ENCODE measurements around the gene RASGEF1B. TPM values are rescaled to one million over a fixed set of nuclear protein-coding genes. Genes with fewer than 3 reads are reported as not detected.

Gene RASGEF1B
- total RNA-seq, 4 donors from 2014 or later: 4.0 to 14.7 (median 9.4) TPM

DNA sequence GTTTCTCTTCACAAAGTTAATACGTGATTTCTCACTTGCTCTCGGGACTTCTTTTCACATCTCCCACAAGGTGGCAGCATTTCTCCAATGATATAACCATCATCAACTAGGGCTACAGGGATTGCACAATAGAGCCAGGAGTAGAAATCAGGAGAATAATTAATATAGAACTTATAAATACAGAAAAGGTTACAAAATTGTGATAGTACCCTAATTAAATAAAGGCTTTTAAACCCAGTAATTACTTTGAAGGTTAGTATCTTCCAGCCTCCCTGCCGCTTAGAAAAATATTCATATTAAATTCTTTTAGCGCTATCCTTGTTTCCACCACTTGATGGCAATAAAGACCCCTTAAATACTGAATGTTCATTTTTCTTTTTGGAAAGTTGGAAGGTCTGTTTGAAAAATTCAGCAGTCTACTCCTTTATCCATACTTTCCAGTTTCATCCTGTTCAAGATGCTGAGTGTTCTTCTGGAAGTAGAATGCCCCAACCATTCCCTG lies 65.8 kb downstream of the RASGEF1B start:
- H3K4me1 ChIP-seq: peaks cover 0 to 11% (median 0%) of the 10 kb centered on the region in 3 donors
- H3K4me3 ChIP-seq: peak overlapping the region in 1 of 2 donors; percentile 13
- TF ChIP-seq, protein P1, sequence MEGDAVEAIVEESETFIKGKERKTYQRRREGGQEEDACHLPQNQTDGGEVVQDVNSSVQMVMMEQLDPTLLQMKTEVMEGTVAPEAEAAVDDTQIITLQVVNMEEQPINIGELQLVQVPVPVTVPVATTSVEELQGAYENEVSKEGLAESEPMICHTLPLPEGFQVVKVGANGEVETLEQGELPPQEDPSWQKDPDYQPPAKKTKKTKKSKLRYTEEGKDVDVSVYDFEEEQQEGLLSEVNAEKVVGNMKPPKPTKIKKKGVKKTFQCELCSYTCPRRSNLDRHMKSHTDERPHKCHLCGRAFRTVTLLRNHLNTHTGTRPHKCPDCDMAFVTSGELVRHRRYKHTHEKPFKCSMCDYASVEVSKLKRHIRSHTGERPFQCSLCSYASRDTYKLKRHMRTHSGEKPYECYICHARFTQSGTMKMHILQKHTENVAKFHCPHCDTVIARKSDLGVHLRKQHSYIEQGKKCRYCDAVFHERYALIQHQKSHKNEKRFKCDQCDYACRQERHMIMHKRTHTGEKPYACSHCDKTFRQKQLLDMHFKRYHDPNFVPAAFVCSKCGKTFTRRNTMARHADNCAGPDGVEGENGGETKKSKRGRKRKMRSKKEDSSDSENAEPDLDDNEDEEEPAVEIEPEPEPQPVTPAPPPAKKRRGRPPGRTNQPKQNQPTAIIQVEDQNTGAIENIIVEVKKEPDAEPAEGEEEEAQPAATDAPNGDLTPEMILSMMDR (IDR thresholded peaks at IDR 0.05): peak; percentile 65 to 75 (median 73)
- no peak for TF ChIP-seq POLR2AphosphoS5 (IDR thresholded peaks at IDR 0.05)
- ATAC-seq: peak; percentile 75
- H3K36me3 ChIP-seq: no peaks in the 10 kb centered on the region
- H3K27me3 ChIP-seq: no peaks in the 10 kb centered on the region
- 0 to 2% methylated on average over 4 of the region's 4 CpGs for WGBS, 2 donors (ENCODE audit: low coverage in 1 of 2)
- H3K27ac ChIP-seq: no peak overlapping the region
- H3K9me3 ChIP-seq: no peaks in the 10 kb centered on the region

DNA sequence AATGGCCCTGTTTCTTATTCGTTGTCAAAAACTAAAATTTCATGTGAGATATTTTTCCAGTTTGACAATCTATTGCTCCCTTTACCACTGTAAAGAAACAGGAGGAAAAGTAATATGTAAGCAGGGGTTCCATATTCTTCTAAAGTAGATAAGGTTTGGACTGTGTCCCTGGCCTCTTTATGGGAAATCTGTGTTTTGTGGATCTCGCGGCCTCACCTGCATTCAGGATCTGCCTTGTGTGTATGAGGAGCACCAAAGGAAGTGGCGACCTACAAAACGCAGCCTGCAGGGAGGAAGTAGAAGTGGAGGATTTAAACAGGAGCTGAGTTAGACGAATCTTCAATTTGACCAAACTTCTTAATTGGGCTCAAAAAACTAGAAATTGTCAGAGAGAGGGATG lies 67.0 kb downstream of the RASGEF1B start:
- no peaks in the 10 kb centered on the region for H3K27me3 ChIP-seq
- no peak overlapping the region for H3K27ac ChIP-seq
- TF ChIP-seq POLR2A (IDR thresholded peaks at IDR 0.05) (no peak), EP300 (IDR thresholded peaks at IDR 0.05) (no peak), POLR2AphosphoS5 (IDR thresholded peaks at IDR 0.05) (no peak)
- TF ChIP-seq, protein P1 (IDR thresholded peaks at IDR 0.05): no peak
- no peak overlapping the region for H3K4me3 ChIP-seq
- H3K36me3 ChIP-seq: no peaks in the 10 kb centered on the region
- ATAC-seq: no peak
- WGBS, 2 donors (ENCODE audit: low coverage in 1 of 2): 73 to 74% methylated on average over 3 to 6 of the region's 6 CpGs
- no peaks in the 10 kb centered on the region for H3K9me3 ChIP-seq
- H3K4me1 ChIP-seq: peaks cover 0 to 19% (median 0%) of the 10 kb centered on the region in 3 donors

DNA sequence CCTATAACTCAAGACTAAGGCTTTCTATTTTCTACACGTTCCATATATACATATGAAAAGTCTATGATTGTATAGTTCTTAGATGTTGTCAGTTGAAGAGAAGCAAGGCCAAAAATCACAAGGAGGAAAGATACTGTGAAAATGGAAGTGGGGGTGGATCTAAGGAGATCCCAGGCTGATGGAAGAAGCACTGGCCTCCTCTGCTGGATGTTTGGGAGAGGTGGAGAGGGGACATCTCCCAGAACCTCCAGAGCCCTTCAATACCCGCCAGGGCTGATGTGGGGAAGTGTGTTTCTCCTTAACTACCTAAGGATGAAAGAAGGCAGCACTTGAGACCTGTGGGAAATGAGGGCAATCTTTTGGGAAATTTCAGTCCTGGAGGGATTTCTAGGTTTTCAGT lies 67.4 kb downstream of the RASGEF1B start:
- Histone ChIP-seq H3K9me3 (no peaks in the 10 kb centered on the region), H3K36me3 (no peaks in the 10 kb centered on the region), H3K4me1 (peaks cover 0 to 19% (median 0%) of the 10 kb centered on the region in 3 donors), H3K27ac (no peak overlapping the region), H3K27me3 (no peaks in the 10 kb centered on the region), H3K4me3 (no peak overlapping the region)
- ATAC-seq: no peak
- TF ChIP-seq POLR2A (IDR thresholded peaks at IDR 0.05) (no peak), EP300 (IDR thresholded peaks at IDR 0.05) (no peak), POLR2AphosphoS5 (IDR thresholded peaks at IDR 0.05) (no peak)
- TF ChIP-seq, protein P1 (IDR thresholded peaks at IDR 0.05): no peak
- WGBS, 2 donors (ENCODE audit: low coverage in 1 of 2): 69 to 87% methylated on average over 2 of the region's 2 CpGs

DNA sequence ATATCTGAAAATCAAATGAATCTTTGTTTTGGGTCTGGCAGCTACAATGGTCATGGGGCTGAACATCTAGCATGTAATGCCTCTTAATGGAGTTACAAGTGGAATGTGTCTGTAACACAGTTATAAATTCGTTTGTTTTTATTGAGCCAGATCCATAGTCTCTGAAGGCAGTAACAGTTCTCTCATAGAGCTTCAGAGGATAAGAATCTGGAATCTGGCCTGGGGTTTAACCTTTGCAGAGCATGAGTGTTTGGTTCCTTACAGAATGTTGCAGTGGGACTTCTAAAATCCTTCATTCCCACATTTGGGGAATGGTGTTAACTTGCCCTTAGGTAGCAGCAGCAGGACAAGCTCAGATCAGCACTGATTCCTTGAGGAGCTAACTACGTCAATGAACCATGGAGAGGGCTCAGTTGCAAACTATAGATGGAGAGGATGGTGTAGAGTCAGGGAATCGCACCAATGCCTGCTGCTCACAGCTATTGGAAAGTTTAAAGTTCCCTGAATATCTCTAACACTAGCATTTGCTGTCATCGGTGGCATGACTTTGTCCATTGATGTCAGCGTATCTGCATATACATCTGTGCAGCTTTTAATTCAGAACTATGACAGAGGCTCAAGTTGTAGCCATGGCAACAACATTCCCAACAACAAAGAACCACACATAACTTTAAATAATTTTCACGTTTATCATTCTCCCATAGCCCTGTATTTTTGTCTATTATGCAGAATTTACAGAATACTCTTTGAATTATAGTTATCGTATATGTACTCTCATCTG lies 72.2 kb downstream of the RASGEF1B start:
- no peak overlapping the region for H3K4me3 ChIP-seq
- H3K27me3 ChIP-seq: no peaks in the 10 kb centered on the region
- no peaks in the 10 kb centered on the region for H3K9me3 ChIP-seq
- H3K36me3 ChIP-seq: no peaks in the 10 kb centered on the region
- TF ChIP-seq, protein P1 (IDR thresholded peaks at IDR 0.05): no peak
- TF ChIP-seq EP300 (IDR thresholded peaks at IDR 0.05): no peak
- no peak for TF ChIP-seq POLR2AphosphoS5 (IDR thresholded peaks at IDR 0.05)
- peaks cover 0 to 8% (median 0%) of the 10 kb centered on the region in 3 donors for H3K4me1 ChIP-seq
- H3K27ac ChIP-seq: no peak overlapping the region
- ATAC-seq: no peak
- 51 to 61% methylated on average over 7 of the region's 7 CpGs for WGBS, 2 donors (ENCODE audit: low coverage in 1 of 2)

DNA sequence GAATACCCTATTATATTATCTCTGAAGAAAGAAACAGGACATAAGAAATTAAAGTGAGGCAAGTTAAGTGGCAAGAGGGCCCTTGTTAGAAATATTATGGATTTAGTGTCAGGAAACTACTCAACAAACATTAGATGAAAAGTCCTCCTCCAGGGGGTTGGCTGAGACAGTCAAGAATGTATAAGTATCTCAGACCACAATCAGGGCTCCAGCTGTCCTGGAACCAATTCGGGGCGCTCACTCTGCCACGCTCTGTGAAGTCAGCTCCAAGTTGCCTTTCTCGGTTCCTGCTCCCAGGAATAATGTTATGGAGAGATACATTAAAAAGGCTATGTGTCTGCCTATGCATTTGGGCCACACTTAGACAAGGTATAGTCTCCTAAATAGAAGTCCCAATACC lies 73.3 kb downstream of the RASGEF1B start:
- Histone ChIP-seq H3K27me3 (no peaks in the 10 kb centered on the region), H3K4me3 (no peak overlapping the region), H3K9me3 (no peaks in the 10 kb centered on the region), H3K36me3 (no peaks in the 10 kb centered on the region), H3K4me1 (peaks cover 0 to 8% (median 0%) of the 10 kb centered on the region in 3 donors), H3K27ac (no peak overlapping the region)
- WGBS, 2 donors (ENCODE audit: low coverage in 1 of 2): 94 to 100% methylated on average over 4 of the region's 4 CpGs
- ATAC-seq: no peak
- TF ChIP-seq EP300 (IDR thresholded peaks at IDR 0.05) (no peak), POLR2A (IDR thresholded peaks at IDR 0.05) (no peak), POLR2AphosphoS5 (IDR thresholded peaks at IDR 0.05) (no peak)
- TF ChIP-seq, protein P1 (IDR thresholded peaks at IDR 0.05): no peak

Data from gastroesophageal sphincter (tissue), 4 donors.